Measurements from ENCODE around the gene CERK. TPM values are rescaled to one million over a fixed set of nuclear protein-coding genes. Genes with fewer than 3 reads are reported as not detected.

CERK gene
- total RNA-seq, 1 experiment from 2014 or later, result 11.6 TPM

DNA sequence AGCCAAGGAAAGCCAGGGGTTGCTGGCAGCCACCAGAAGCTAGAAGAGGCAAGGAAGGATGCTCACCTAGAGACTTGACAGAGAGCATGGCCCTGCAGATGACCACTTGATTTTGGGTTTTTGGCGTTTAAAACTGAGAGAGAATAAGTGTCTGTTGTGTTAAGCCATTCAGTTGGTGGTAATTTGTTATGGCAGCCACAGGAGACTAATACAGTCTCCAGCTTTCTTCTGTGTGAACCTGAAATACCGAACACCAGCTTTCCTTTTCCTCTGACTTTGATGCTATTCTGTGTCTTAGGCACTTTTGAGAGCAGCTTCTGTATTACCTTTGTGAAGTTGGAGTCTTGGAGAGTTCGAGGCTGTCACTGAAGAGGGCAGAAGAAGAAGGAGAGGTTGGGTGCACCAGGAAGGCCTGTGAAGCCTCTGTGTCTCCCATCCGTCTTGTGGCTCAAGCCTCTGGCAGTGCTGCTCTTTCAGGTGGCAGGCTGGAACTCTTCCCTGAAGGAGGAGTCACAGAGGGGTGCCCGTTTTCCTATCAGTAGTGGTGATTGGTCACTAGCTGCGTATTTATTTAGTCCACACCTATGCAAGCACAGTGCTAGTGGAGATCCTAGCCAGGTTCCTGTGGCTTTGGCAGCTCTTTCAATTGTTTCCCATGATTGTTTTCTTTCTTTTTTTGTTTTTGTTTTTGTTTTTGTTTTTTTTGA lies 26.9 kb upstream of the CERK start:
- peaks cover 24% of the 10 kb centered on the region for H3K36me3 Mint-ChIP-seq (ENCODE audit: insufficient read depth, unreplicated experiment)
- no peak overlapping the region for H3K4me3 Mint-ChIP-seq (ENCODE audit: unreplicated experiment)
- BruUV-seq (replicated peaks), result no TSS peak
- intact Hi-C loops (cut with micrococcal nuclease), result loop anchor here (5.0 kb wide), 1 partner anchor 203 kb away; no protein-coding TSS in a partner anchor
- ChIA-PET CTCF (interaction anchor here (0.8 to 1.2 kb wide), 3 partner anchors 9 to 201 kb away, joined by 3 to 5 read pairs (median 4); no protein-coding TSS in a partner anchor), POLR2A (interaction anchor here (0.6 to 5.1 kb wide), 5 partner anchors 8 to 62 kb away, joined by 3 to 109 read pairs (median 4); no protein-coding TSS in a partner anchor)
- peaks cover 34% of the 10 kb centered on the region for H3K4me1 Mint-ChIP-seq (ENCODE audit: insufficient read depth, unreplicated experiment)
- H3K27ac Mint-ChIP-seq (ENCODE audit: low read depth, unreplicated experiment), result no peak overlapping the region
- H3K27me3 Mint-ChIP-seq (ENCODE audit: insufficient read depth, unreplicated experiment), result no peaks in the 10 kb centered on the region
- DNase-seq (ENCODE audit: unreplicated experiment), result no peak
- TF ChIP-seq, protein P1, sequence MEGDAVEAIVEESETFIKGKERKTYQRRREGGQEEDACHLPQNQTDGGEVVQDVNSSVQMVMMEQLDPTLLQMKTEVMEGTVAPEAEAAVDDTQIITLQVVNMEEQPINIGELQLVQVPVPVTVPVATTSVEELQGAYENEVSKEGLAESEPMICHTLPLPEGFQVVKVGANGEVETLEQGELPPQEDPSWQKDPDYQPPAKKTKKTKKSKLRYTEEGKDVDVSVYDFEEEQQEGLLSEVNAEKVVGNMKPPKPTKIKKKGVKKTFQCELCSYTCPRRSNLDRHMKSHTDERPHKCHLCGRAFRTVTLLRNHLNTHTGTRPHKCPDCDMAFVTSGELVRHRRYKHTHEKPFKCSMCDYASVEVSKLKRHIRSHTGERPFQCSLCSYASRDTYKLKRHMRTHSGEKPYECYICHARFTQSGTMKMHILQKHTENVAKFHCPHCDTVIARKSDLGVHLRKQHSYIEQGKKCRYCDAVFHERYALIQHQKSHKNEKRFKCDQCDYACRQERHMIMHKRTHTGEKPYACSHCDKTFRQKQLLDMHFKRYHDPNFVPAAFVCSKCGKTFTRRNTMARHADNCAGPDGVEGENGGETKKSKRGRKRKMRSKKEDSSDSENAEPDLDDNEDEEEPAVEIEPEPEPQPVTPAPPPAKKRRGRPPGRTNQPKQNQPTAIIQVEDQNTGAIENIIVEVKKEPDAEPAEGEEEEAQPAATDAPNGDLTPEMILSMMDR (IDR thresholded peaks at IDR 0.05; ENCODE audit: unreplicated experiment), result no peak
- no peaks in the 10 kb centered on the region for H3K9me3 Mint-ChIP-seq (ENCODE audit: unreplicated experiment)

GRCh38 chr22:46764140-46764680 lies 26.2 kb upstream of the CERK start:
- BruUV-seq (replicated peaks), result TSS peak; percentile 25
- DNase-seq (ENCODE audit: unreplicated experiment), result no peak
- H3K27ac Mint-ChIP-seq (ENCODE audit: low read depth, unreplicated experiment), result no peak overlapping the region
- peak overlapping the region; percentile 99 for H3K4me3 Mint-ChIP-seq (ENCODE audit: unreplicated experiment)
- POLR2A ChIA-PET, result interaction anchor here (1.4 to 5.1 kb wide), 5 partner anchors 9 to 201 kb away, joined by 3 to 109 read pairs (median 8); no protein-coding TSS in a partner anchor
- H3K9me3 Mint-ChIP-seq (ENCODE audit: unreplicated experiment), result no peaks in the 10 kb centered on the region
- H3K36me3 Mint-ChIP-seq (ENCODE audit: insufficient read depth, unreplicated experiment), result peaks cover 24% of the 10 kb centered on the region
- CTCF ChIA-PET, result interaction anchor here (1.0 to 4.1 kb wide), 3 partner anchors 38 to 201 kb away, joined by 3 to 32 read pairs (median 5); no protein-coding TSS in a partner anchor
- peaks cover 28% of the 10 kb centered on the region for H3K4me1 Mint-ChIP-seq (ENCODE audit: insufficient read depth, unreplicated experiment)
- intact Hi-C loops (cut with micrococcal nuclease), result loop anchor here (5.0 kb wide), 1 partner anchor 202 kb away; no protein-coding TSS in a partner anchor
- H3K27me3 Mint-ChIP-seq (ENCODE audit: insufficient read depth, unreplicated experiment), result no peaks in the 10 kb centered on the region
- TF ChIP-seq, protein P1 (IDR thresholded peaks at IDR 0.05; ENCODE audit: unreplicated experiment), result no peak

DNA sequence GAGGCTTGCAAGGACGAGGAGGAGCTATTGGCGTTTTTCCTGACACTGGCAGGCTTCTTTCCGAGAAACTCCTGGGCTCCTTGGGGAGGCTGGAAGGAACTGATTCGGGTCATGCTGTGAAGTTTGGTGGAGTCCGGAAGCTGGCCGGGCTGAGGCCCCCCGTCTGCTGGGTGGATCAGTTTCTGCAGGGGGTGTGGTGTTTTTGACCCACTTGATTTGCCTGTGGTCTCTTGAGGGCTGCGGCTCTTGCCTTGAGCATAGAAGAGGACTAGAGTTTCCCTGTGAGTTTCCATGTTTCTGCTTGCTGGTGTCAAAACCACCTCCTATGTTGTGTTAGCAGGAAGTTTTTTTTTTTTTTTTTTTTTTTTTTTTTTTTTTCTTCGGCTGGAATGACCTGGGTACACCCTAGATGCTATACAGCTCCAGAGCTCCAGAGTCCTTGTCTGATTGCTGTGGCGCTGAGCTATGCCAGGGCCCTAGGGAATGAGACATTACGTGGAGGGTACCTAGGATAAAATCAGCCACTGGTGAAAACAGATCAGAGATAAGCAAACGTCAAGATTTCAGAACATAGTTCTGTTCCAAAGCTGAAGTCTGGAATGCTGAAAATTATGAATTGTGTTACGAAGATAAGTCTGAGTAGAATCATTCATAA lies 25.1 kb upstream of the CERK start:
- Mint-ChIP-seq H3K4me1 (ENCODE audit: insufficient read depth, unreplicated experiment) (peaks cover 35% of the 10 kb centered on the region), H3K36me3 (ENCODE audit: insufficient read depth, unreplicated experiment) (peaks cover 24% of the 10 kb centered on the region), H3K27me3 (ENCODE audit: insufficient read depth, unreplicated experiment) (no peaks in the 10 kb centered on the region), H3K27ac (ENCODE audit: low read depth, unreplicated experiment) (peak overlapping the region; percentile 100), H3K4me3 (ENCODE audit: unreplicated experiment) (peak overlapping the region; percentile 99), H3K9me3 (ENCODE audit: unreplicated experiment) (no peaks in the 10 kb centered on the region)
- POLR2A ChIA-PET, result interaction anchor here (0.6 to 5.1 kb wide), 28 partner anchors 9 to 1510 kb away, joined by 3 to 109 read pairs (median 4); no protein-coding TSS in a partner anchor
- no peak for DNase-seq (ENCODE audit: unreplicated experiment)
- intact Hi-C loops (cut with micrococcal nuclease), result loop anchor here (5.0 kb wide), 1 partner anchor 201 kb away; no protein-coding TSS in a partner anchor
- no TSS peak for BruUV-seq (replicated peaks)
- TF ChIP-seq, protein P1 (IDR thresholded peaks at IDR 0.05; ENCODE audit: unreplicated experiment), result no peak
- CTCF ChIA-PET, result interaction anchor here (0.6 to 4.1 kb wide), 7 partner anchors 11 to 394 kb away, joined by 3 to 32 read pairs (median 4); no protein-coding TSS in a partner anchor

All from MCF 10A (cell line).